Measurements from ENCODE around the gene RTN4RL1.

The RTN4RL1 gene

GRCh38 chr17:2059547-2060384 is 34.6 kb upstream of the RTN4RL1 start:
- no peak for DNase-seq

- DNase-seq: peak in 14 of 51 donors; percentile 11 to 45 (median 26)
These were observed 33.7 kb upstream of the RTN4RL1 start for GRCh38 chr17:2058586-2059546.

GRCh38 chr17:2057760-2058585 is 32.8 kb upstream of the RTN4RL1 start:
- DNase-seq: no peak

- DNase-seq: no peak
These were observed 32.1 kb upstream of the RTN4RL1 start for GRCh38 chr17:2057175-2057759.

GRCh38 chr17:2056206-2057174 is 31.4 kb upstream of the RTN4RL1 start:
- DNase-seq: no peak

- peak in 1 of 51 donors; percentile 34 for DNase-seq
These were observed 30.4 kb upstream of the RTN4RL1 start for GRCh38 chr17:2055292-2056205.

- peak in 41 of 51 donors; percentile 21 to 77 (median 53) for DNase-seq
These were observed 29.6 kb upstream of the RTN4RL1 start, which contains the start of gene HIC1 for GRCh38 chr17:2054512-2055291. Gene HIC1, plus strand, starts transcription at chr17:2055103. Its CDS starts 1,588 bp downstream, at chr17:2056691.

GRCh38 chr17:2054262-2054511 is 29.1 kb upstream of the RTN4RL1 start:
- peak in 2 of 51 donors; percentile 29 to 61 for DNase-seq

GRCh38 chr17:2053380-2054261 is 28.5 kb upstream of the RTN4RL1 start:
- DNase-seq: peak in 44 of 51 donors; percentile 12 to 81 (median 60)

GRCh38 chr17:2051933-2052559 is 26.9 kb upstream of the RTN4RL1 start:
- DNase-seq: no peak

- peak in 8 of 51 donors; percentile 25 to 55 (median 44) for DNase-seq
These were observed 26.2 kb upstream of the RTN4RL1 start for GRCh38 chr17:2051061-2051932.

- peak in 40 of 51 donors; percentile 20 to 86 (median 62) for DNase-seq
These were observed 25.3 kb upstream of the RTN4RL1 start for GRCh38 chr17:2050300-2051060.

GRCh38 chr17:2049333-2050299 is 24.5 kb upstream of the RTN4RL1 start:
- DNase-seq: peak in 46 of 51 donors; percentile 38 to 82 (median 64)
